Measurements from ENCODE around the gene LRP1B.

LRP1B gene

GRCh38 chr2:142131010-142131669, at the start of gene LRP1B:
Gene LRP1B, minus strand, starts transcription at chr2:142131016. Its CDS starts 287 bp downstream, at chr2:142130729.
- no peak for DNase-seq

- DNase-seq: no peak
These were observed 48.9 kb upstream of the LRP1B start for GRCh38 chr2:142179686-142180085.

DNA sequence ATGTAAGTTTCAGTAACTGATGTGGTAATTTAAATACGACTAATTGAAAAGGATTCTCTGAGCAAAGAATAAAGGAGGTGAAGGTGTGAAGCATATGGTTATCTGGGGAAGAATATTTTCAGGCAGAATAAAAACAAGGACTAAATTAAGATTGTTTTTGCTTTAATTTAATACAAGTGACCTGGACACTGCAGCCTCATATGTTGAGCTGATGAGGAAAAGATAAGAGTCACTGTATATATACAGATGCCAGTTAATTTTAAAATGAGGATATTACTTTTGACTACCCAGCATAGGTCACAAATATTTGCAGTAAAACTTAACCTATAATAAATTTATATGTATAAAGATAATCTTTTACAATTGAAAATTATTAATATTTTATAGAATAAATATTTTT, 47.8 kb upstream of the LRP1B start:
- DNase-seq: no peak

DNA sequence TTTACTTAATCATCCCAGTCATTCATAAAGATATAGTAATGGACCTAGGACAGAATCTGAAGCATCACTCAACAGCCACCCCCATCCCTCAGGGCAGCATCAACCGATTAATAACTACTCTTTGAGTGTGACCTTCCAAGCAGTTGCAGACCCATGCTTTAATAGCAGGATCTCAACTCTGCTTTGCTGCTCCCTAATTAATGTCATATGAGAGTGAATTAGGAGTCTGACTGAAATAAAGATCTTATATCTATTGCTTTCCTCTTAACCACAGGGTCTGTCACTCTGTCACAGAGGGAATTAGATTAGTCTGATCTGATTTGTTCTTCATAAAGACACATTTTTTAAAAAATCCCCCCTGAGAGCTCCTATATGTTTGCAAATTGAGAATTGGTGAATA, 46.1 kb upstream of the LRP1B start:
- no peak for DNase-seq

GRCh38 chr2:142175813-142176338, 45.1 kb upstream of the LRP1B start:
- DNase-seq: no peak

- DNase-seq: no peak
These were observed 43.4 kb upstream of the LRP1B start for GRCh38 chr2:142174176-142174575.

DNA sequence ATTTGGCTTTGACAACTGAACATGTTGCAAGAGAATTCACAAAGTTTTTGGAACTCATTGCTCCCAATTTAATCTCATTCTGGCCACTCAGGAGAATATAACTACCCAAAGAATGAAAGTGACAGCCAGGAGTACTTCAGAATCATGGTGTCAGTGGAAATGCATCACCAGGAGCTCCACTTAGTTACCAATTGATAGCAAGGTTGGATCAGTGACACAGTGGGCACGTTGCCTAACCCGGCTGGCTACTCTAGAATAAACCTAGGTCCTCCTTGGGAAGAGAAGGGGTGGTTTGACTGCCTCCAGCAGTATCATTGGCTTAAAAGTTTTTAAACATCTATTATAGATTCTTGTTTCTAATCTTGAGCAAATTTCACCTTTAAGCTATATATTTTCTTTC, 40.0 kb upstream of the LRP1B start:
- no peak for DNase-seq

GRCh38 chr2:142165790-142166189, 35.0 kb upstream of the LRP1B start:
- no peak for DNase-seq

DNA sequence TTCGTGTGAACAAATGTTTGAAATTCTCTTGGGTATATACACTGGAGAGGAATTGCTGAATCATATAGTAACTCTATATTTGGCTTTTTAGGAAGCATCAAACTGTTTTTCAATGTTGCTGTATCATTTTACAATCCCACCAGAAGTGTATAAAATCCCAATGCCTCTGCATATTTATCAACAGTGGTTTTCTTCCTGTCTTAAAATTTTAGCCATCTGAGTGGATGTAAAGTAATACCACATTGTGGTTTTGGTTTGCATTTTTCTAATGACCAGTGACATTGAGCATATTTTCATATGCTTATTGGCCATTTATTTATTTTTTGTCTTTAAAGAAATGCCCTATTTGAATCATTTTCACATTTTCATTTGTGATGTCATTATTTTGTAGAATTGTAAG, 22.8 kb upstream of the LRP1B start:
- no peak for DNase-seq

- no peak for DNase-seq
These were observed 19.6 kb upstream of the LRP1B start for GRCh38 chr2:142150453-142150852.

DNA sequence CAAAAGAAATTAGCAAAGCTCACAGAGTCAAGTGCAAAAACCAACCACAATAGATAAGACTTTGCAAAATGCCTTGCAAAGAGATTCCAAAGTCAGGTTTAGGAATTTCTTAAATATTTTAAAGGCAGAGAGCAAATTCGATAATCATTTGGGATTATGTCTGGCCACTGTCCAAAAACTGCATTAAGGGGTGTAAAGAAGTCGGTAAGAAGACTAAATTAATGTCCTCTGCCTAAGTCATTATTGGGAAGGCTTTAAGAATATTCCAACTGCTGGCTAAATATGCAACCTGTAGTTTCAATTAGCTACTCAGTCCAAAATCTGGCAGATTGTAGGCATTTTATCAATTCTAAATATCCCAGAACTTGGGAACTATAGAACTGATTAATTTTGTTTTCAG, 13.7 kb upstream of the LRP1B start:
- DNase-seq: no peak

DNA sequence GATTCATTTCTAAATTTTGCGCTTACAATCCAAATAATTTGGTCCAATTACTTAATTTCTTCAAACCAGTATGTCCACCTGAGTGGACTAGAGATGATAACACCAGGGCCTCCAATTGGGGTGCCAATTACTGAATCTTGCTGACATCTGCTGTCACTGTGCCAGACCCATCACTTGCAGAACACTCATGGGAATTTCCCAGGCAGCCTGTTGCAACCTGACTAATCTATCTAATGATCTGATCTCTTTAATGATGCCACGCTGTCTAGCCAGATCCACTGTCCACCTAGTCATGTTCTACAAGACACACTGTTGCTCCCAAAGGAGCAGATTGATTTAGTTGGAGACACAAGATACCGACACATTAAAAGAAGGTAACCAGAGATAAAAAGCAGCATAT, 11.8 kb upstream of the LRP1B start:
- no peak for DNase-seq

GRCh38 chr2:142140434-142140845, 9.6 kb upstream of the LRP1B start:
- DNase-seq: no peak

- DNase-seq: no peak
These were observed 8.6 kb upstream of the LRP1B start for GRCh38 chr2:142139384-142139783.

GRCh38 chr2:142136571-142136970, 5.8 kb upstream of the LRP1B start:
- DNase-seq: no peak

DNA sequence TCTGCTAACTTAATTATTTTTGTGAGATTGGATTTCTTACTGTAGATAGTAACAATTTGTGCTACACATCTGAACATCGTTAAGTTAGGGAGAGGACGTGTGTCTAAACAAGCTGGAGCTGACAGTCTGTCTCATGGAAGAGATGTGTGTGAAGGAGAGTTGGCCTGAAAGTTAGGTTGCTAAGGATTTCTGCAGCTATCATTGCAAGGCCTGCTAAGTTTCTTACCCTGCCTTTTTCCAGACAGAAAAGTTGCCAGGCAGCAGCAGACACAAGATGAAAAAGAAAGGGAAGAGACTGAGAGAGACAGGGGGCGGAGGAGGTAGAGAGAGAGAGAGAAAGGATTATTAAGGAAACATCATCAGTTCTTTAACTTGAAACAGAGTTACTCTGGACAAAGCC, 4.1 kb upstream of the LRP1B start:
- no peak for DNase-seq

DNA sequence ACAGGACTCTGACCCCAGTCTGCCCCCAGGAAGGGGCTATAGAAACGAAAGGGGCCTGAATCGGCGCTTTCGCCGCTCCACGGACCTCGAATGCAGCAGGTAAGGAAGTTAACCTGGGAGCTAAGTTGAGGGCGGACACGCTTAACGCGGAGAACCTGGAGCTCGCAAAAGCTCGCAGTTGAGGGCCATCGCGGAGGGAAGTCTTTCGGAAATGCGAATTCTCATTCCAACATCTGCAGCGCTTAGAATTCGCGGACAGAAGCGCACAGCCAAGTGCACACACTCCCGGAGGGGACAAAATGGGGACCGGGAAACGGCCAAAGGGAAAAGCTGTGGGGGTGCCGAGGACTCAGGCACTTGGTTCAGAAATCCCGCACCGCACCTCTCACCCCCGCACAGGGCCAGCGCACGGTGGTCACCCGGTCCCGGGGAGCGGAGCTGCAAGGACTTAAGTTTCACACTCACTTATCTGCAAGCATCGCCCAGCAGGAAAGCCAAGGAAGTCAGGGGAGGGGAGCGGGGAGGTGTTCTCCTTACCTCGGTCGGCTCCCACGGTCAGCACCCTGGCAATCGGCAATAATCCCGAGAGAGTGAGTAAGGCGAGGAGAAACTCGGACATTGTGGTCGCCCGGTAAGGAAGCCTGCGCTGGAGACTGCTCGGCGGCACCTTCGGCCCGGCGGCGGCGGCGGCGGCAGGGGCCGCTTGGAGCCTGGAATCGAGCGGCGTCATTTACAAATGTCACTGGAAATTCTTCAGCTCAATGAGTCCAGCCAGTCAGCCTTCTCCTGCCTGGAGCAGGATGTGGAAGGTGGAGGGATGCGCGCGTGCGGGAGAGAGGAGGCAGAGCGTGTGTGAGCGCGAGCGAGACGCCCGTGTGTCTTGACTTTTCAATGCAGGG, 456 bp downstream of the LRP1B start:
- DNase-seq: no peak

DNA sequence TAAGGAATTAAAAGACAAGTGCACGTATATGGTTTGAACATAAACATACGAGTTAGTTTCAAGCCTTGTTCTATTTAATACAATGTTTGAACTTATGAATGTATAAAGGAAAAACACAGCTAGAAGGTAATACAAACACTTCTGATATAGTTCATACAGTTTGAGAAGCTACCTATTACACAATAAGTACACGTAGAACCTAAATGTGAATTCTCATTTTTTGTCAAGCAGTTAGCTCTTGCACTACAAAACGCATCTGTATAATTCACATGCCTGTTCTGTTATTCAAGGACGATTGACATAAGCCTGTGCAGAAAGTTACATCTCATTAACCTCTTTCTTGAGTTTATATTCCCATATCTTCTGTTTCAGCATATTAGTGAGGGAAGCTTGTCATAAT, 2.7 kb downstream of the LRP1B start:
- DNase-seq: no peak

DNA sequence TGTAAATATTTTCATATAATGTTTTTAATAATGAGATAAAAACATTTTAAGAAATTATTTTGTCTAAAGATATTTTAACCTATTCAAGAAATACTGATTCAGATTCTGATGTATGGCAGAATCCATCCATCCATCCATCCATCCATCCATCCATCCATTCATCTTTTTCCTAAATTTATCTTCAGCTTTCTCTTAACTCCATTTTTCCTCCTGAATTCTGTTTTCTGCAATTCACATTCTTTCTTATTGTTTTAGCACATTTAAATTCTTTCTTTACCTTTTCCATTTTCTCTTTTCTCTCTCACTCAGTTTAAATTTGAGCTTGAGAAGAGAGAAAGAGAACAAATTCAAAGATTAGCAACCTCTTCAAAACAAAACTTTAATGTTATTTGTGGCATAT, 3.6 kb downstream of the LRP1B start:
- no peak for DNase-seq

GRCh38 chr2:142124706-142125105, 6.1 kb downstream of the LRP1B start:
- DNase-seq: no peak

GRCh38 chr2:142119347-142119746, 11.5 kb downstream of the LRP1B start:
- no peak for DNase-seq

GRCh38 chr2:142112757-142113221, 18.0 kb downstream of the LRP1B start:
- no peak for DNase-seq

- no peak for DNase-seq
These were observed 26.6 kb downstream of the LRP1B start for GRCh38 chr2:142104134-142104758.

DNA sequence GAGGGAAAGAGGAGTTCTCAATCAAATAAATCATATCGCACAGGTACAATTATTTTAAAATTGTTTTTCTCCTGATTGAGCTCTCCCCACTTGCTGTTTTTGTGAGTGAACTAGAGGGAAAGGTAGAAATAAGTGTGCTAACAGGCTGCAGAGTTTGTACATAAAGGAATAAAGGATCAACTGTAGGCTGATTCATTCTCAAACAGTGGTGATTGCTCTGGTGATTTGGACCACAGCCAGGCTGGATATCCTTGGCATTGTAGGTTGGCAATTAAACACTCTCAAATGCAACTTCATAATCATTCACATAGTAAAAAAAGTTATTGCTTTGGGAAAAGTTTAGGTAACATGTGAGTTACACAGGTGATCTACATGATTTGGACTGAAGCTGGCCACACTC, 29.8 kb downstream of the LRP1B start:
- DNase-seq: no peak

Measured in stimulated activated CD4-positive, alpha-beta T cell treated with anti-CD3 and anti-CD28 coated beads, Interleukin-15, amount 100 ng/mL, for 24 hours (primary cell).